Endothelial cell of umbilical vein (primary cell): Measurements from ENCODE around the gene IRX1. TPM values are rescaled to one million over a fixed set of nuclear protein-coding genes. Genes with fewer than 3 reads are reported as not detected.

ENCODE experiments used
- BruUV-seq: library from RNA; stranded (reverse); fragments of 400-500 nt; replicated peaks from 2 replicates; lab custom pipeline; 2021; lab: Mats Ljungman, UMichigan
- CTCF ChIA-PET: fragments of 300-600, 350-600 bp; sonication (Branson Sonifier 250); formaldehyde crosslinking; loops from one replicate; lab custom pipeline; 2021; ENCODE audit warnings: antibody characterized with exemption, inconsistent platforms; lab: Charles Lee
- POLR2A ChIA-PET: fragments of 300-600, 350-600 bp; sonication (Branson Sonifier 250); formaldehyde crosslinking; loops from one replicate; lab custom pipeline; 2021; ENCODE audit warnings: antibody characterized with exemption, inconsistent platforms; lab: Charles Lee
- DNase-seq: peaks from one replicate; pipeline ENCODE4 v3.0.0-alpha.2; 2011; ENCODE audit warnings: low read depth, low spot score
- FAIRE-seq: peaks from 2 replicates; lab custom pipeline; 2011; peaks lifted over from hg19 to GRCh38; lab: Jason Lieb, UNC
- H2AFZ ChIP-seq: 2 replicates; pipeline ENCODE4 v1.6.0; 2012; ENCODE audit warnings: low read depth, low read length, control low read depth, inconsistent platforms
- H3K27ac ChIP-seq: 2 replicates; pipeline ENCODE4 v1.5.1; 2011; ENCODE audit warnings: low read depth, mild to moderate bottlenecking, control low read depth, low read length, moderate library complexity; ENCODE audit not compliant: insufficient read depth
- H3K27me3 ChIP-seq, 2 experiments: 2 replicates each; pipeline versions ENCODE4 v1.6.0 to v1.6.1; 2011; ENCODE audit warnings: low read length in 2 of 2, mixed read lengths in 1 of 2; ENCODE audit not compliant: control insufficient read depth in 2 of 2, insufficient read depth in 2 of 2
- H3K36me3 ChIP-seq, 2 experiments: 2 replicates in 1 of 2; 3 replicates in 1 of 2; pipeline ENCODE4 v1.5.1; 2011; ENCODE audit warnings: low read length in 2 of 2, mild to moderate bottlenecking in 1 of 2, moderate library complexity in 1 of 2; ENCODE audit not compliant: control insufficient read depth in 2 of 2, insufficient read depth in 2 of 2; ENCODE audit errors: extremely low read depth in 1 of 2
- H3K4me1 ChIP-seq: 3 replicates; pipeline ENCODE4 v1.5.1; 2011; ENCODE audit warnings: mild to moderate bottlenecking, low read length; ENCODE audit not compliant: control insufficient read depth, insufficient read depth; ENCODE audit errors: extremely low read depth
- H3K4me2 ChIP-seq: 2 replicates; pipeline ENCODE4 v1.6.1; 2011; ENCODE audit warnings: low read length, control low read depth, mixed read lengths; ENCODE audit not compliant: insufficient read depth
- H3K4me3 ChIP-seq, 3 experiments: fragments of 200-600 bp in 1 of 3; sonication (generic), shearing (Covaris generic) in 1 of 3; replicated peaks in 1 of 3; 2 replicates each; pipeline ENCODE4 v1.5.1; 2011 to 2016; ENCODE audit warnings: control low read depth in 3 of 3, low read length in 3 of 3, mild to moderate bottlenecking in 2 of 3, inconsistent platforms in 1 of 3, low read depth in 1 of 3, moderate library complexity in 1 of 3; ENCODE audit not compliant: insufficient read depth in 1 of 3
- H3K79me2 ChIP-seq: 2 replicates; pipeline ENCODE4 v1.6.0; 2012; ENCODE audit warnings: low read length, inconsistent platforms; ENCODE audit not compliant: control insufficient read depth, insufficient read depth
- H3K9ac ChIP-seq: replicated peaks from 2 replicates; pipeline ENCODE3; 2011; ENCODE audit warnings: low read length, control low read depth; ENCODE audit not compliant: insufficient read depth; ENCODE audit errors: extremely low read depth
- H3K9me1 ChIP-seq: replicated peaks from 3 replicates; pipeline ENCODE4 v1.6.0; 2011; ENCODE audit warnings: mild to moderate bottlenecking, low read length; ENCODE audit not compliant: control insufficient read depth, insufficient read depth; ENCODE audit errors: extremely low read depth
- H3K9me3 ChIP-seq: replicated peaks from 2 replicates; pipeline ENCODE4 v1.5.1; 2012; ENCODE audit warnings: low read length, inconsistent platforms; ENCODE audit not compliant: control insufficient read depth, insufficient read depth
- H4K20me1 ChIP-seq: replicated peaks from 2 replicates; pipeline ENCODE3; 2011; ENCODE audit warnings: mild to moderate bottlenecking, low read length; ENCODE audit not compliant: control insufficient read depth, insufficient read depth; ENCODE audit errors: extremely low read depth
- CTCF ChIP-seq, 2 donors: IDR thresholded peaks; 1 replicate in 1 of 2; 2 replicates in 1 of 2; pipeline ENCODE4 v1.5.1; 2011; ENCODE audit warnings: low read length in 2 of 2, mild to moderate bottlenecking in 2 of 2, moderate library complexity in 2 of 2, control low read depth in 1 of 2, inconsistent platforms in 1 of 2, low read depth in 1 of 2; ENCODE audit not compliant: insufficient read depth in 1 of 2; ENCODE audit errors: extremely low read depth in 1 of 2
- EZH2 ChIP-seq: IDR thresholded peaks from 2 replicates; pipeline ENCODE4 v1.6.1; 2012; ENCODE audit warnings: borderline replicate concordance, low read depth, mild to moderate bottlenecking, moderate library complexity, low read length, inconsistent platforms; ENCODE audit not compliant: severe bottlenecking
- FOS ChIP-seq: IDR thresholded peaks from 2 replicates; pipeline ENCODE4 v1.6.1; 2011; ENCODE audit warnings: mild to moderate bottlenecking, low read length, moderate library complexity, borderline replicate concordance; ENCODE audit not compliant: insufficient read depth
- GATA2 ChIP-seq: IDR thresholded peaks from 2 replicates; pipeline ENCODE4 v1.7.0; 2011; ENCODE audit warnings: low read depth, mild to moderate bottlenecking, moderate library complexity, mixed read lengths, low read length; ENCODE audit not compliant: insufficient read length, insufficient read depth
- JUN ChIP-seq: IDR thresholded peaks from 2 replicates; pipeline ENCODE4 v1.6.1; 2011; ENCODE audit warnings: borderline replicate concordance, low read depth; ENCODE audit not compliant: insufficient read length, insufficient read depth
- MAX ChIP-seq: IDR thresholded peaks from 2 replicates; pipeline ENCODE4 v1.6.1; 2011; ENCODE audit not compliant: insufficient read depth, insufficient read length
- MYC ChIP-seq: IDR thresholded peaks from one replicate; pipeline ENCODE4 v1.6.1; 2011; ENCODE audit warnings: mild to moderate bottlenecking, low read depth, low read length
- POLR2A ChIP-seq: IDR thresholded peaks from 2 replicates; pipeline ENCODE4 v1.6.1; 2012; ENCODE audit warnings: low read depth, mild to moderate bottlenecking, control low read depth, low read length
- POLR2AphosphoS5 ChIP-seq: IDR thresholded peaks from 2 replicates; pipeline ENCODE4 v1.6.1; 2012; ENCODE audit warnings: low read depth, mild to moderate bottlenecking, control low read depth, low read length, moderate library complexity; ENCODE audit not compliant: insufficient read depth
- dilution Hi-C: fragments of 300-500 bp; cut with MboI; formaldehyde crosslinking; loops from one replicate; pipeline ENCODE4 v1.15.0; 2019; ENCODE audit warnings: low sequenced_read_pairs; ENCODE audit not compliant: extremely low pct_ligation_motif_present
- intact Hi-C: fragments of 100-400 bp; cut with micrococcal nuclease; formaldehyde crosslinking; loops from one replicate; pipeline ENCODE4 v1.10.0; 2022
- polyA plus RNA-seq, 4 experiments: library from polyadenylated mRNA; depleted of rRNA in 3 of 4; stranded (reverse) in 3 of 4; unstranded in 1 of 4; fragments of >200 nt; gene quantifications; 2 replicates each; pipeline versions ENCODE4 v1.2.1 to v1.2.3, GENCODE V29; 2011 to 2012; ENCODE audit warnings: missing spikeins in 1 of 4
- total RNA-seq: library from RNA; stranded (reverse); gene quantifications from 2 replicates; pipeline ENCODE4 v1.2.3, GENCODE V29; 2021

The IRX1 gene
- total and polyA plus RNA-seq, 2 donors (not counting 3 experiments of a cell fraction or from before 2014, with no cell fraction given), result not detected

- dilution Hi-C loops, result no loop called here
- H3K27me3 ChIP-seq, result no peaks in the 10 kb centered on the region
- no peak for FAIRE-seq
- H3K27ac ChIP-seq, result no peak overlapping the region
- TF ChIP-seq GATA2, result no peak
- TF ChIP-seq FOS, result no peak
- no peak for TF ChIP-seq EZH2
- TF ChIP-seq JUN, result no peak
- TF ChIP-seq MAX, result no peak
- no peak for TF ChIP-seq POLR2AphosphoS5
- no peak for TF ChIP-seq POLR2A
- TF ChIP-seq MYC, result no peak
- no peak for TF ChIP-seq CTCF (IDR thresholded peaks at IDR 0.05; ENCODE audit: extremely low read depth in 1 of 2, insufficient read depth in 1 of 2, low read depth in 1 of 2, low read length in 2 of 2)
- no peak overlapping the region for H3K9ac ChIP-seq
- H3K4me3 ChIP-seq, result no peak overlapping the region
- H3K36me3 ChIP-seq, result no peaks in the 10 kb centered on the region
- H4K20me1 ChIP-seq, result no peaks in the 10 kb centered on the region
- no peak overlapping the region for H3K4me2 ChIP-seq
- POLR2A ChIA-PET, result no interaction called here
- intact Hi-C loops, result no loop called here
- BruUV-seq, result no TSS peak
- H3K9me3 ChIP-seq, result peaks cover 8% of the 10 kb centered on the region
- no peaks in the 10 kb centered on the region for H3K9me1 ChIP-seq
- DNase-seq, result no peak
- H3K4me1 ChIP-seq, result no peaks in the 10 kb centered on the region
- CTCF ChIA-PET, result no interaction called here
- no peaks in the 10 kb centered on the region for H3K79me2 ChIP-seq
- H2AFZ ChIP-seq, result no peak overlapping the region
Observed at GRCh38 chr5:3564827-3565518, 30.7 kb upstream of the IRX1 start.
